HepG2 (cell line): ENCODE data around the gene R3HDM1.

Experiments
- EP300 ChIP-seq, 3 experiments: sonication (generic) in 1 of 3; formaldehyde crosslinking in 1 of 3; IDR thresholded peaks; 2 replicates each; pipeline versions ENCODE4 v1.5.1 to v1.6.1; 2011 to 2020; ENCODE audit warnings: low read depth in 2 of 3, low read length in 2 of 3, borderline replicate concordance in 1 of 3, improper control_type of control experiment in 1 of 3, mild to moderate bottlenecking in 1 of 3, missing genetic modification reagents in 1 of 3, moderate library complexity in 1 of 3
- PRPF4 ChIP-seq: fragments of 200-400 bp; formaldehyde crosslinking; IDR thresholded peaks from 2 replicates; pipeline ENCODE4 v1.6.1; 2016; ENCODE audit warnings: low read length, low read depth; ENCODE audit not compliant: poor library complexity, severe bottlenecking
- TF ChIP-seq, protein P1 (sequence below): sonication (generic); formaldehyde crosslinking; IDR thresholded peaks from 2 replicates; pipeline ENCODE4; 2020; ENCODE audit warnings: missing genetic modification reagents, mild to moderate bottlenecking, borderline replicate concordance

DNA sequence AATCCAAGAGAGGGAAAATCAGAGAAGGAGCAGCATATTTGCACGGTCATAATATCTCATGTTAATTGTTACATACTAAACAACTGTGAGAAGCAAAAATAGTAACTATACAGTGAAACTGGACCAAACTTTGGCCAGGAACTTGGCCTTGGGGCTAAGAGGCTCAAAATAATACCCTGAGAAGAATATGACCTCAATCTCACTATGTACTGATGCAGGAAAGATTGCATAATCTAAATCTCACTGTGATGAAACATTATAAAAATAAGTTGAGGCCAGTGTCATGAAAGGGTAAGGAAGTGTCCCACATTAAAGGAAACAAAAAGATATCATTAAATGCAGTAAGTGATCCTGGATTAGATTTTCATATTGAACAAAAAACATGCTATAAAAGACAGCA is 36.8 kb upstream of the R3HDM1 start:
- TF ChIP-seq PRPF4 (no peak), EP300 (IDR thresholded peaks at IDR 0.05; ENCODE audit: low read depth in 2 of 2, low read length in 2 of 2) (no peak), EP300 (CRISPR knock-in tag; IDR thresholded peaks at IDR 0.05; ENCODE audit: borderline replicate concordance) (no peak)
- TF ChIP-seq, protein P1, sequence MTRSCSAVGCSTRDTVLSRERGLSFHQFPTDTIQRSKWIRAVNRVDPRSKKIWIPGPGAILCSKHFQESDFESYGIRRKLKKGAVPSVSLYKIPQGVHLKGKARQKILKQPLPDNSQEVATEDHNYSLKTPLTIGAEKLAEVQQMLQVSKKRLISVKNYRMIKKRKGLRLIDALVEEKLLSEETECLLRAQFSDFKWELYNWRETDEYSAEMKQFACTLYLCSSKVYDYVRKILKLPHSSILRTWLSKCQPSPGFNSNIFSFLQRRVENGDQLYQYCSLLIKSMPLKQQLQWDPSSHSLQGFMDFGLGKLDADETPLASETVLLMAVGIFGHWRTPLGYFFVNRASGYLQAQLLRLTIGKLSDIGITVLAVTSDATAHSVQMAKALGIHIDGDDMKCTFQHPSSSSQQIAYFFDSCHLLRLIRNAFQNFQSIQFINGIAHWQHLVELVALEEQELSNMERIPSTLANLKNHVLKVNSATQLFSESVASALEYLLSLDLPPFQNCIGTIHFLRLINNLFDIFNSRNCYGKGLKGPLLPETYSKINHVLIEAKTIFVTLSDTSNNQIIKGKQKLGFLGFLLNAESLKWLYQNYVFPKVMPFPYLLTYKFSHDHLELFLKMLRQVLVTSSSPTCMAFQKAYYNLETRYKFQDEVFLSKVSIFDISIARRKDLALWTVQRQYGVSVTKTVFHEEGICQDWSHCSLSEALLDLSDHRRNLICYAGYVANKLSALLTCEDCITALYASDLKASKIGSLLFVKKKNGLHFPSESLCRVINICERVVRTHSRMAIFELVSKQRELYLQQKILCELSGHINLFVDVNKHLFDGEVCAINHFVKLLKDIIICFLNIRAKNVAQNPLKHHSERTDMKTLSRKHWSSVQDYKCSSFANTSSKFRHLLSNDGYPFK (CRISPR knock-in tag): no peak
